ENCODE data around the gene MYLK4.

Gene MYLK4

GRCh38 chr6:2633736-2634135, 117.0 kb downstream of the MYLK4 start:
- no peak overlapping the region for H3K27ac ChIP-seq
- no peak for TF ChIP-seq CTCF (IDR thresholded peaks at IDR 0.05)
- TF ChIP-seq ZFX (IDR thresholded peaks at IDR 0.05; ENCODE audit: borderline replicate concordance), result no peak

- no peak overlapping the region for H3K27ac ChIP-seq
- TF ChIP-seq ZFX (IDR thresholded peaks at IDR 0.05; ENCODE audit: borderline replicate concordance) (no peak), CTCF (IDR thresholded peaks at IDR 0.05) (no peak)
These were observed 117.6 kb downstream of the MYLK4 start for GRCh38 chr6:2632976-2633584.

GRCh38 chr6:2632368-2632767, 118.4 kb downstream of the MYLK4 start:
- no peak overlapping the region for H3K27ac ChIP-seq
- TF ChIP-seq ZFX (IDR thresholded peaks at IDR 0.05; ENCODE audit: borderline replicate concordance), result no peak
- TF ChIP-seq CTCF (IDR thresholded peaks at IDR 0.05), result no peak

- H3K27ac ChIP-seq, result no peak overlapping the region
- TF ChIP-seq ZFX (IDR thresholded peaks at IDR 0.05; ENCODE audit: borderline replicate concordance), result no peak
- TF ChIP-seq CTCF (IDR thresholded peaks at IDR 0.05), result no peak
These were observed 119.7 kb downstream of the MYLK4 start for GRCh38 chr6:2630891-2631571.

- H3K27ac ChIP-seq, result no peak overlapping the region
- TF ChIP-seq ZFX (IDR thresholded peaks at IDR 0.05; ENCODE audit: borderline replicate concordance) (no peak), CTCF (IDR thresholded peaks at IDR 0.05) (no peak)
These were observed 120.4 kb downstream of the MYLK4 start for GRCh38 chr6:2630359-2630758.

- no peak overlapping the region for H3K27ac ChIP-seq
- TF ChIP-seq ZFX (IDR thresholded peaks at IDR 0.05; ENCODE audit: borderline replicate concordance) (no peak), CTCF (IDR thresholded peaks at IDR 0.05) (no peak)
These were observed 124.3 kb downstream of the MYLK4 start for GRCh38 chr6:2626401-2626800.

GRCh38 chr6:2625581-2625980, 125.1 kb downstream of the MYLK4 start:
- H3K27ac ChIP-seq, result no peak overlapping the region

More at GRCh38 chr6:2625581-2625980, 125.1 kb downstream of the MYLK4 start:
- TF ChIP-seq CTCF (IDR thresholded peaks at IDR 0.05), result no peak
- no peak for TF ChIP-seq ZFX (IDR thresholded peaks at IDR 0.05; ENCODE audit: borderline replicate concordance)
